ENCODE data around the gene APOD. TPM values are rescaled to one million over a fixed set of nuclear protein-coding genes. Genes with fewer than 3 reads are reported as not detected.
A peak's percentile ranks its signal among the peaks of the same experiment; 100 is the strongest.

APOD gene
- total RNA-seq, 4 donors from 2014 or later = 13.6 to 319 (median 55.9) TPM

GRCh38 chr3:195548006-195548405 is 35.7 kb downstream of the APOD start:
- no peaks in the 10 kb centered on the region for H3K9me3 ChIP-seq
- intact Hi-C loops (cut with DNase I) = no loop called here
- H3K4me3 ChIP-seq = no peak overlapping the region
- peaks cover 27 to 88% (median 34%) of the 10 kb centered on the region in 3 donors for H3K4me1 ChIP-seq
- no peak overlapping the region for H3K27ac ChIP-seq
- no peaks in the 10 kb centered on the region for H3K36me3 ChIP-seq
- 91 to 94% methylated on average over 8 of the region's 8 CpGs for WGBS, 2 donors
- no peaks in the 10 kb centered on the region for H3K27me3 ChIP-seq
- no peak for DNase-seq
- no peak for TF ChIP-seq CTCF (IDR thresholded peaks at IDR 0.05)
- no peak for TF ChIP-seq POLR2A (IDR thresholded peaks at IDR 0.05)

GRCh38 chr3:195546130-195546560 is 37.6 kb downstream of the APOD start:
- no peak for DNase-seq
- intact Hi-C loops (cut with DNase I) = no loop called here
- Histone ChIP-seq H3K36me3 (no peaks in the 10 kb centered on the region), H3K4me3 (peak overlapping the region in 2 of 4 donors; percentile 18 to 44), H3K9me3 (no peaks in the 10 kb centered on the region), H3K27ac (peak overlapping the region; percentile 68 to 95 (median 82)), H3K4me1 (peaks cover 31 to 86% (median 34%) of the 10 kb centered on the region in 3 donors), H3K27me3 (no peaks in the 10 kb centered on the region)
- 3 to 20% methylated on average over 2 to 4 of the region's 4 CpGs for WGBS, 2 donors
- TF ChIP-seq POLR2A (IDR thresholded peaks at IDR 0.05) = no peak
- no peak for TF ChIP-seq CTCF (IDR thresholded peaks at IDR 0.05)

GRCh38 chr3:195544634-195545033 is 39.1 kb downstream of the APOD start:
- no peaks in the 10 kb centered on the region for H3K27me3 ChIP-seq
- TF ChIP-seq CTCF (IDR thresholded peaks at IDR 0.05) (no peak), POLR2A (IDR thresholded peaks at IDR 0.05) (no peak)
- no peaks in the 10 kb centered on the region for H3K9me3 ChIP-seq
- peaks cover 31 to 87% (median 32%) of the 10 kb centered on the region in 3 donors for H3K4me1 ChIP-seq
- intact Hi-C loops (cut with DNase I) = no loop called here
- no peaks in the 10 kb centered on the region for H3K36me3 ChIP-seq
- peak overlapping the region in 3 of 4 donors; percentile 95 to 96 (median 95) for H3K27ac ChIP-seq
- 92 to 100% methylated on average over 1 to 3 of the region's 3 CpGs for WGBS, 2 donors
- H3K4me3 ChIP-seq = no peak overlapping the region
- no peak for DNase-seq

GRCh38 chr3:195544230-195544536 is 39.6 kb downstream of the APOD start:
- no peak for TF ChIP-seq CTCF (IDR thresholded peaks at IDR 0.05)
- no peak for TF ChIP-seq POLR2A (IDR thresholded peaks at IDR 0.05)
- DNase-seq = no peak
- Histone ChIP-seq H3K4me3 (peak overlapping the region in 2 of 4 donors; percentile 60 to 95), H3K27me3 (no peaks in the 10 kb centered on the region), H3K4me1 (peaks cover 31 to 87% (median 32%) of the 10 kb centered on the region in 3 donors), H3K27ac (peak overlapping the region; percentile 92 to 96 (median 95)), H3K9me3 (no peaks in the 10 kb centered on the region), H3K36me3 (no peaks in the 10 kb centered on the region)
- intact Hi-C loops (cut with DNase I) = no loop called here
- WGBS, 2 donors = 73 to 96% methylated on average over 4 of the region's 4 CpGs

GRCh38 chr3:195543500-195544229 is 40.1 kb downstream of the APOD start:
- 17 to 43% methylated on average over 13 to 38 of the region's 38 CpGs for WGBS, 2 donors
- peaks cover 31 to 87% (median 32%) of the 10 kb centered on the region in 3 donors for H3K4me1 ChIP-seq
- intact Hi-C loops (cut with DNase I) = no loop called here
- no peaks in the 10 kb centered on the region for H3K36me3 ChIP-seq
- no peaks in the 10 kb centered on the region for H3K9me3 ChIP-seq
- no peaks in the 10 kb centered on the region for H3K27me3 ChIP-seq
- TF ChIP-seq POLR2A (IDR thresholded peaks at IDR 0.05) (no peak), CTCF (IDR thresholded peaks at IDR 0.05) (no peak)
- no peak for DNase-seq
- peak overlapping the region; percentile 92 to 96 (median 95) for H3K27ac ChIP-seq
- H3K4me3 ChIP-seq = peak overlapping the region; percentile 60 to 95 (median 83)
